Embryonic facial prominence (tissue), 1 donor: ENCODE measurements around the gene SLC25A47.

Experiments used
- DNase-seq: peaks from one replicate; pipeline ENCODE4 v3.0.0-alpha.2; 2016; ENCODE audit errors: extremely low spot score

Gene SLC25A47

GRCh38 chr14:100346306-100347091 lies 23.4 kb downstream of the SLC25A47 start:
- no peak for DNase-seq

- no peak for DNase-seq
Observed at GRCh38 chr14:100348253-100348729, 25.2 kb downstream of the SLC25A47 start.

GRCh38 chr14:100348784-100349685 lies 25.9 kb downstream of the SLC25A47 start:
- no peak for DNase-seq

GRCh38 chr14:100350276-100350926 lies 27.3 kb downstream of the SLC25A47 start:
- DNase-seq: no peak

DNA sequence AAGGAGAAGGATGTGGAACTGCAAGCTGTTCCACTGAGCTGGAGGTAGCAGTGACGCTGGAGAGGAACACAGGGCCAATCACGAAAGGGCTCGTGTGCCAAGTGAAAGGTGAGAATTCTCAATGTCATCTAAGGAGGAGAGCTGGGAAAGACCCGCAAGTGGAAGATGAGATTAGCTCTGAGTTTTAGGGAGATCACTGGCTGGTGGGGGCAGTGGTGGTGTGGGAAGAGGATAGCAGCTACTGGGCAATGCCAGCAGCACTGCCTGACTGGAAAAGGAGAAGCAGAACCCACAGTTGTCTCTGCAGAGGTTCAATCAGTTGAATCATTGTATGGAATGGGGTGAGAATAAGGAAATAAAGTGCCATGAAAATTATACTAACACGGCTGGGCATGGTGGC lies 27.8 kb downstream of the SLC25A47 start:
- no peak for DNase-seq

DNA sequence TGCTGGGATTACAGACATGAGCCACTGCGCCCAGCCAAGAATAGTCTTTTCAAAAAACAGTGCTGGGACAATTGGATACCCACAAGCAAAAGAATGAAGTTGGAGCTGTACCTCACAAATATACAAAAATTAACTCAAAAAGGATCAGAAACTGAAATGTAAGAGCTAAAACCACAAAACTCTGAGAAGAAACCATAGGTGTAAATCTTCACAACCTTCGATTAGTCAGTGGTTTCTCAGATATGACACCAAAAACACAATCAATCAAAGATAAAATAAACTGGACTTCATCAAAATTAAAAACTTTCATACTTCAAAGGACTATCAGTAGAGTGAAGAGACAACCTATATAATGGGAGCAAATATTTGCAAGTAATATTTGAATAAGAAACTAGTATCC lies 35.3 kb downstream of the SLC25A47 start:
- DNase-seq: no peak

GRCh38 chr14:100359111-100359510 lies 36.0 kb downstream of the SLC25A47 start:
- DNase-seq: no peak

GRCh38 chr14:100359881-100360280 lies 36.7 kb downstream of the SLC25A47 start:
- no peak for DNase-seq

GRCh38 chr14:100361626-100362025 lies 38.5 kb downstream of the SLC25A47 start:
- DNase-seq: no peak

DNA sequence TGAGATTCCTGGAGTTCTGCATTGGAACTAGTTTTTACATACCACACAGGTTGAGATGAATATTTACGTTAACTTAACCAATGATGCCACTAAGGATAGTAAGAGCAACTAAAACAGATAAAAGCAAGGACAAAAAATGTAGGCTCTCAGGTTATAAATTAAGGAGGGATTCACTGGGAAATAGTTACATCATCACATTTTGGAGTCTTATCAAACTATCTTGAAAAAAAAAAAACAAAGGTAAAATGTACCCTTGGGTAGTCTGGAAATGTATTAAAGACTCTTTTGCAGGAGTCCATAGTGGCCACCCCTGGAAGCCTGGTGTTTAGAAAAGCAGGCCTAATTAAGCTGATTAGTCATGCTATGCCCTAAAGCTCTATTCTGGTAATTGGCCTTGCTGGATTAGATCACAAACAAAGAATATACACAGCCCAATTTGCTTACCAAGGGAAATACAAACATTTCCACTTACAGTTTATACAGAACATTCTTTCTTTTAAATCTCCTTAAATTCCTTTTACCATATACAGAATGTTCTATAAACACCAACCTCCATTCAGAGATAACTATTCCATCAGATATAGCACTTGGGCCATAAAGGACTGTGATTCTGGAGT lies 39.3 kb downstream of the SLC25A47 start:
- no peak for DNase-seq

DNA sequence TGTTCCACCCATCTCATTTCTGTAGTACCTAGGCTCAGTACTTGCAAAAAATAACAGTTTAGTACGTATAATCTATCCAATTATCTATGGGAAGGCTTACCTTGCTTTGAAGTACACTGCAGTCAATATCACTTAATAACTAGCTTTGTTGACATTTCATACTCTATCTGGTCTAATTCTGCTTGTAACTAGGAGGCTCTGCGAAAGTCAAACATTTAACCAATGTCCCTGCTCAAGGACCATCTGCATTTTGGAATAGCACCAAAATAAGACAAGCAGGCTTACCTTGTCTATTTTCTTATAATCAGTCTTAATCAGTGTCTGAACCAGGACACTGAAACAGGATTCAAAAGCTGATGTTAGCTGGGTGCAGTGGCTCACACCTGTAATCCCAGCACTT lies 39.9 kb downstream of the SLC25A47 start:
- DNase-seq: no peak

- no peak for DNase-seq
Observed at GRCh38 chr14:100364403-100364802, 41.3 kb downstream of the SLC25A47 start.

- DNase-seq: no peak
Observed at GRCh38 chr14:100365741-100366140, 42.6 kb downstream of the SLC25A47 start.

DNA sequence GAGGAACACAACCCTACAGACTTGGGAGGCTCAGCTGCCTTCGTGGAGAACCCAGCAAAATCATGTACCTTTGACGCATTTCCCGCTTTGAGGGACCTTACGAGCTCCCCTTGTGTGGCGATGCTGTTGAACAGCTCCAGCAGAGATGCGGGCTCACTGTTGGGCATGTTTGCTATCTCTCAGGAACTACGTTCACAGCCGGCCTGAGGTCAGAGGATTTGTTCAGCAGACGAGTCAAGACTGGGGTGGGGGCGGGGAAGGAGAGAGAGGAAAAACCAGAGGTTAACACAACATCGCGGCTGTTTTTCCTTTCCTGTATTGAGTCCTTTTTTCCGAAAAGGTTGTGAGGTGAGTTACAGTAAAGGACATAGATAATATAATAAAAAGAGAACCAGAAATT lies 45.9 kb downstream of the SLC25A47 start:
- DNase-seq: no peak

DNA sequence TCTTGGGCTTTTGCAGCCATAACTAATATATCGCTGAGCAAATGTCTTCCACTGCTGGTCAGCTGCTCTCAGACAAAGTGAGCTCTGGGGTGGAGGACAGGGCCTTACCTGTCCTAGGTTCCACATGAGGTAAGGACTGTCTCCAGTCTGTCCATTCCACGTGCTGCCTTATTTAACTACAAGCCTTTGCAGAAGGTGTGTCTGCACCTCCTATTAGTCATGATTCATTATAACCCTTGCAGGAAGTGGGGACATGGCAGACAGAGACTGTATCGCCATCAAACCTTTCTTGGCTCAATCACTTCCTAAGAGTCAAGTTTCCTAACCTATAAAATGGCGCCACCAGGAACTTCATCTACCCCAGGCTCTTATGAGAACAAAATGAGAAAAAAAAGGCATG lies 46.9 kb downstream of the SLC25A47 start:
- DNase-seq: no peak

- DNase-seq: no peak
Observed at GRCh38 chr14:100371773-100372172, 48.6 kb downstream of the SLC25A47 start.

DNA sequence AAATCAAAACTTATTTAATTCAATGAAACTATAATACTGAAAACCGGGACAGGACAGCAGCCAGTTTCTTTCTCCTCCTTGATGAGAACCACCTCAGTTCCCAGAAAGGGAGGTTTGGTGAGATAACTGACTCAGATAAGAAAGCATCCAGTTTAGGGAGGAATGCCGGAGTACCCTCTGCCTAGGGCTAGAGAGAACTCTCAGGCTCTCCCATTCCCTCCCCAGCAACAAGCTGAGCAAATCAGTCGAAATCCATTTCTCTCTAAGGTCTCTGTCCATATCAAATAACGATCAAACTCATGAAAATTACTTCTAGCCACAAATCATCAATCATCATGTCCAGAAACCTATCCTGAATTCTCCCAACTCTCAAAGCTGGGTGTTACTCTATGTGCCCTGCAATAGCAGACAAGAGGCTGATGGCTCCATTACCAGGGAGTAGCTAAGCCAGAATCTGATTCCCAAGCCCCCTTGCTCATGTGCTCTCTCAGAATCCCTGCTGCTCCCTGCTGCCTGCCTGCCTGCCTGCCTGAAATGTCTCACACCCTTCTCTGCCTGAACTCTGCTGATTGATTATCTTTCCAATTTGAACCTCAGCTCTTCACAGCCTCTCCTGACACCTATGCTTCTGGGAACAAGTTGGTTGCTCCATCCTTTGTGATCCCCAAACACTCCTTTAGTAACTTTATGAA lies 49.4 kb downstream of the SLC25A47 start:
- DNase-seq: no peak

DNA sequence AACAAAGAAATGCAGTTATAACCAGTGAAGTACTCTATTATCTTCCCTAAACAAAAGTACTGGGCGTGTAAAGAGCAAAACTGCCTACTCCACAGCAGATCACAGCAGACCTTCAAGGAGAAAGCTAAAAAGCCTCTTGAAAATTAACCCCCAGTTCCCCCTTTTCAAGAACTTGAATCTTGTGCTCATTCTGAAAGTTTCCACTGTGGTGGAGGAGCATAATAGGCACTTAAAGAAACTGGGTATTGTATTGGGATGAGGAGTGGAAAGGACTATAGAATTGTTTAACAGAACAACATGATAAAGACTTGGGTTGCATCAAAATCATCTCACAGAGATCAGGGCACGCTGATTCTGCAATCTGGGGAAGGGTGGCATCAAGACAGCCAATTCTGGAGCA lies 51.1 kb downstream of the SLC25A47 start:
- DNase-seq: no peak

DNA sequence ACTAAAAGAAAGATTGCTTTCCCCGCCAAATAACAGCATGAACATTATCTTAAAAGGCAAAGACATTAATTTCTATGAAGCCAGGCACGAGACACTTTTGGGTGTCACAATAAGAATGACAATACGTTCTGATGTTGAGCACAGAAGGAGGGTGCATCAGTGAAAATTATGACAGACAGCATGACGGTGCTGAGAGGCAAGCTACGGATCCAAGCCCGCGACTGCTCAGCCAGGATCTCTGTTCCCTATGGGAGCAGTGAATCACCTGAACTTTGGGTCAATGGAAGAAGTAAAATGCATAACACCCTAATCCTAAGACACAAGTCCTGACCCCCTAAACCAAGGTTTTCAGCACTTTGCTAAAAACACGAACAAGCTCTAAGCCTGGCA lies 51.7 kb downstream of the SLC25A47 start:
- no peak for DNase-seq

DNA sequence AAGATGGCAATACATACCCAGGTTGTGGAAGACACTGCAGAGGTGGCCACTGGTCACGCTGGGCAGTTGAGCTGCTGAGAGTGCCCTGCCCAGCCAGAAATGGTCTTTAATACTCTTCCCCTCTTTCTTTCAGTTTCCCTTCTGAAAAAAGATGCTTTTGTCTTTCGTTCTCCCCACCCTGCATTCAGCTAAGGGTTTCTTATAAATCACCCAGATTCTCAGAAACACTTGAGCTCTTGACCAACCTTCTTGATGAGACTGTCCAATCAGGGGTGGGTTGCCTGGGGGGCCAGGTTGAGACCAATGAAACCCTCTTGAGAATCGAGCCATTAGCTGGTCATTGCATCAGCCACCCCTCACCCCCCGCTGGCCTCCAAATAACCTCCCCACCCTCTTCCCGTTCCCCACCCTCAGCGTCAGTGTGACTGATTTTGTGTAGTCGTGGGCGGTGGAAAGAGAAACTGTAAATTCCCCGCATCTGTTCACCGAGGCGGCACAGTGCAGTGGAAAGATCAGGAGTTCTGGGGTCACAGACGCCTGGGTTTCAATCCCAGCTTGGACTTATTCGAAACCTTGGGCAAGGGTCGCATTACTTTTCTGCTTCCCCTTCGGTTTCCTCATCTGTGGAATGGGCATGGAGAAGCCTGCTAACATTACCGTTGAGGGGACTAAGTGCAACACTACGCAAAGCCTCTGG lies 52.3 kb downstream of the SLC25A47 start:
- no peak for DNase-seq
